ENCODE measurements around the gene ISG20.

DNA sequence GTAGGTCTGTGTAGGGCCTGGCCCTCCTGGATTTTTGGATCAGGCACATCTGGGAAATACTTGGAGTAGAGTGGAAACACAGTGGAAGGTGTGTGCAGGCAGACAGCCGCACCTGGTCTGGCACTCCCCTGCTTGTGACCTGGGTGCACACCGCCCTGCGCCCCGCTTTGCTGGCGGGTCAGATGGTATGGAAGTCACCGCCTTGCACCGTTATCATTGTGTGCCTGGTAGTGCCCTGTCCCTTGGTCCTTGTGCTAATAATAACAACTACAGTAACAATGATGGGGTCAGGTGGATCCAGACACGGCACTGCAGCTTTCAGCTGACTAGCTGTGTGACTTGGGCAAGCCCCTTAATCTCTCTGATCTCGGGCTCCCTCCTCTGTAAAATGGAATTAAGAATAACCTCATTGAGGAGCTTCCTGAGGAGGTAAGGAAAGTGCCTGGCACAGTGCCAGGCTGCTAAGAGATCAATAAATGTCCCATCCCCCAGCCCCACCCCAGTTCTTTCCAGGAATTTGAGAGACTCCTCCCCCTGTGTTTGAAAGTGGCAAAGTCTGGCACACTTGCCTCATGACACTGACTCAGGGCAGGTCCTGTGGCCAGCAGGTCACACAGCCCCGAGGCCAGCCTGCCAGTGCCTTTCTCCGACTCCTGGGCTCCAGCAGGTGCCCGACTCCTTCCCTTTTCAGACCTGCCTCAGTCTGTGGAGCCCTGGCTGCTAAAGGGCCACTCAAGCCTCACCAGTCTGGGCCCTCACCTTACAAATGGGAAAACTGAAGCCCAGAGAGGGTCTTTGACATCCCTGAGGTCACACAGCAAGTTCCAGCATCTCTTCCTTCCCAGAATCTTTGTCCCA is 9.8 kb downstream of the ISG20 start:
- TF ChIP-seq, protein P1, sequence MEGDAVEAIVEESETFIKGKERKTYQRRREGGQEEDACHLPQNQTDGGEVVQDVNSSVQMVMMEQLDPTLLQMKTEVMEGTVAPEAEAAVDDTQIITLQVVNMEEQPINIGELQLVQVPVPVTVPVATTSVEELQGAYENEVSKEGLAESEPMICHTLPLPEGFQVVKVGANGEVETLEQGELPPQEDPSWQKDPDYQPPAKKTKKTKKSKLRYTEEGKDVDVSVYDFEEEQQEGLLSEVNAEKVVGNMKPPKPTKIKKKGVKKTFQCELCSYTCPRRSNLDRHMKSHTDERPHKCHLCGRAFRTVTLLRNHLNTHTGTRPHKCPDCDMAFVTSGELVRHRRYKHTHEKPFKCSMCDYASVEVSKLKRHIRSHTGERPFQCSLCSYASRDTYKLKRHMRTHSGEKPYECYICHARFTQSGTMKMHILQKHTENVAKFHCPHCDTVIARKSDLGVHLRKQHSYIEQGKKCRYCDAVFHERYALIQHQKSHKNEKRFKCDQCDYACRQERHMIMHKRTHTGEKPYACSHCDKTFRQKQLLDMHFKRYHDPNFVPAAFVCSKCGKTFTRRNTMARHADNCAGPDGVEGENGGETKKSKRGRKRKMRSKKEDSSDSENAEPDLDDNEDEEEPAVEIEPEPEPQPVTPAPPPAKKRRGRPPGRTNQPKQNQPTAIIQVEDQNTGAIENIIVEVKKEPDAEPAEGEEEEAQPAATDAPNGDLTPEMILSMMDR (IDR thresholded peaks at IDR 0.05), result no peak
- no peak for TF ChIP-seq POLR2A (IDR thresholded peaks at IDR 0.05)

All from right lobe of liver (tissue), 4 donors.